NCI-H2227 (cell line): ENCODE results near the gene RC3H2.
"Not testable (repeated sequence)": the region's sequence is repeated elsewhere in the genome, so short reads cannot be mapped to it uniquely, and the experiment has no call there.

Source experiments
- DNase-seq: peaks from one replicate; lab custom pipeline; 2025; ENCODE audit not compliant: unreplicated experiment; lab: John Stamatoyannopoulos, UW

The RC3H2 gene

DNA sequence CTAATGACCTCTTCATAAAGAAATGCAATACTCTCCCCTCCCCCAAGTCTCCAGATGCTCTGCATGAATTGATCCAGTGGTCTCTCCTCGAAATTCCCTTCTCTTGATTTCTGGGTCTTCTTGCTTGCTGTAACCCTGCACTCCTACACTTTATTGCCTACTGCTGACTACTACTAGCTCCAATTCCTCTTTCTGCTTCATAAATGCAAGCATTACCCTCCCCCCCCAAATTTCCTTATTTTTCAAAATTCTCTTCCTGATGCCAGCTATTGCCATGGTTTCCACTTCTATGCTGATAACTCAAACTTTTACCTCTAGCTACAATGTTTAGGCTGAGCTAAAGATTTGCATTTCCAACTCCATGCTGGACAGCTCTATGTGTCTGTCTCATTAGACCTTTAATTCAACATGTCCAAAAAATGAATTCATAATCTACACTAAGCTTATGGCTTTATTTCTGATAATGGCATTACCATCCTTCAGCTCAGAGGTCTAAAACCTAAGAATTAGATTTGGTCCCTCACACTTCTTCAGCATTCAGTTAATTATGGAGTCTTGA lies 24.7 kb upstream of the RC3H2 start:
- DNase-seq = no peak

DNA sequence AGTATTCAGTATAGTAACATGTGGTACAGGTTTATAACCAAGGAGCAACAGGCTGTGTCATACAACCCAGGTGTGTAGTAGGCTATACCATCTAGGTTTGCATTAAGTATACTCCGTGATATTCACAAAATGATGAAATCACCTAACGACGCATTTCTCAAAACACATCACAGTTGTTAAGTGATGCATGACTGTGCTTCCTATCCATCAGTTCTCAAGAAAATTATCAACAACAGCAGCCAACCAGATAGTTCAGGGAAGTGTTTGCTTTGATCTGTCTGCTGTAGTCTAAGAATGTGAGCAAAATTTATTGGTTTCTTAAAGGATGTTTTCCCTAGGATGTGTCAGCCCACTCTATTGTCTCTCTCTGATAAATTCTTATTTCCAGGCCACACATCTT lies 18.8 kb upstream of the RC3H2 start:
- no peak for DNase-seq

DNA sequence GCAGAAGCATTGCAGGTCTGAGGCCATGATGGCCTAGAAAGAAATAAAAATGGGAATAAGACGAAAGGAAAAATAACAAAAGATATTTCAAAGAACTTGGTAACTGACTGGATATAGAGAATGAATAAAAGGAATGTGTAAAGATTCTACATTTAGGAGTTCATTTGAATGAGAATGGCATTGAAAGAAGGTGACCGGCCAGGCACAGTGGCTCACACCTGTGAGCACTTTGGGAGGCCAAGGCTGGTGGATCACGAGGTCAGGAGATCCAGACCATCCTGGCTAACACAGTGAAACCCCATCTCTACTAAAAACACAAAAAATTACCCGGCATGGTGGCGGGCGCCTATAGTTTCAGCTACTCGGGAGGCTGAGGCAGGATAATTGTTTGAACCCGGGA lies 17.6 kb upstream of the RC3H2 start:
- no peak for DNase-seq

DNA sequence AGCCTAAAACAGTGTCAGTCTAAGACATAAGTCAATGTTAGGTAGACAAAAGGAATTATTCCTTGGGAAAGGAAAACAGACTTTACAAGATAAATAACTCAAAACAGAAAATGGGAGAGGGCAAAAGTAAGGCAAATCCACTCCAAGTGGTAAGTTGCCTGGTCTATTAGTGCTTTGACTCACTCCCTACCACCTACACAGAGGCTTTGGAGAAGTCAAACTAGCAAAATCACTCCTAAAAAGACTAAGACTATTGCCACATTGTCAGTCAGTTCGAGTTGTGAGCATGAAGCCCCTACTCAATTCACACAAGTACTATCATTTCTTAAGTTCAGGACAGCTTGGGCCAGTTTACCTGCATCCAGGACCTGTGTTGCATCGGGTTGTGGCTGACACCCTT lies 13.2 kb upstream of the RC3H2 start:
- no peak for DNase-seq

DNA sequence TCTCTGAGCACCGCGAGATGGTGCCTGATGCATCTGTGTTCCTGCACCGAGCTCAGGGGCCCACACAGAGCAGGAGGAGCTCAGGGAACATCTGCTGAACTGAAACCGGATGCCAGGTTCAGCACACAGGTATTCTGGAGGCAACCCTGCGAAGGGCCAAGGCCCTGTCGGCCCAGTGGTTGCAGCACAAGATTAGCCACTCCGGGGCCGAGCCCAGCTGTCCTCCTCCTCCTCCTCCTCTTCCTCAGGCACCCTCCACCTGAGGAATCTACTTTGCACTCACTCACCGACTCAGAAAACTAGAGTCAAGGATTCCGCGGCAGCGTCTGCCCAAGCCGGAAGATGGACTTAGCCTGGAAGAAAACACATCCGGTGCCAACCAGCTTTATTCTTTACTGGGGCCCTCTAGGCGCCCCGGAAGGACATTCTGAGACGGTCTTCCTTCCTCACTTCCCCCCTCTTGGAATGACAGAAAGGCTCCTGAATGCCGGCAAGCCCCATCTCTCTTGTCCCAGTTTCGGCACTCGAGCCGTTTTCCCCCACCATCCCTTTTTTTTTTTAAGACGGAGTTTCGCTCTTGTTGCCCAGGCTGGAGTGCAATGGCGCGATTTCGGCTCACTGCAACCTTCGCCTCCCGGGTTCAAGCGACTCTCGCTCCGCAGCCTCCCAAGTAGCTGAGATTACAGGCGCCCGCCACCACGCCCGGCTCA lies 8.0 kb upstream of the RC3H2 start, which contains the start of gene ZBTB6:
Gene ZBTB6 (minus strand): TSS at position 360 of the 710 bp plus-strand sequence. CDS start 1,251 bp downstream, outside the sequence.
- peak; percentile 79 for DNase-seq

DNA sequence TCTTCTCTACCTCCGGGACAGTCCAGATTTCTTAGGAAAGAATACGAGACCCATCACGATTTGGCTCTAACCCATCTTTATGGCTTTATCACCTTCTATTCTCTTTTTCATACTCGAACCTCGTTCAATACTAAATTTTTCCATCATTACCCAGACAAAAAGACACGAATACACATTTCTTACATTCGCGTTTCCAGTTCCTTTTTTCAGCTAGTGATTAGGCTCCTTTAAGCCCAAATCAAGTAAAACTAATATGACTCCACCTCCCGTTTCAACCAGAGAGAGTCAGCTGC lies 7.5 kb upstream of the RC3H2 start:
- no peak for DNase-seq

DNA sequence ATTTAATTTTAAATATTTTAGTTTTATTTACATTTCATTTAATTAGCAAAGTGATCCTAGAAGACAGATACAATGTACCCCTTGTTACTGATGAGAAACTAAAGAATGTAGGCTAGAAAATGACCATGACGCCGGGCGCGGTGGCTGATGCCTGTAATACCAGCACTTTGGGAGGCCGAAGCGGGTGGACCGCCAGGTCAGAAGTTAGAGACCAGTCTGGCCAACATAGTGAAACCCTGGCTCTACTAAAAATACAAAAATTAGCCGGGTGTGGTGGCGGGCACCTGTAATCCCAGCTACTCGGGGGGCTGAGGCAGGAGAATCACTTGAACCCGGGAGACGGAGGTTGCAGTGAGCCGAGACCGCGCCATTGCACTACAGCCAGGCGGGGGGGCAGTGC lies 963 bp upstream of the RC3H2 start:
- not testable (repeated sequence) for DNase-seq

DNA sequence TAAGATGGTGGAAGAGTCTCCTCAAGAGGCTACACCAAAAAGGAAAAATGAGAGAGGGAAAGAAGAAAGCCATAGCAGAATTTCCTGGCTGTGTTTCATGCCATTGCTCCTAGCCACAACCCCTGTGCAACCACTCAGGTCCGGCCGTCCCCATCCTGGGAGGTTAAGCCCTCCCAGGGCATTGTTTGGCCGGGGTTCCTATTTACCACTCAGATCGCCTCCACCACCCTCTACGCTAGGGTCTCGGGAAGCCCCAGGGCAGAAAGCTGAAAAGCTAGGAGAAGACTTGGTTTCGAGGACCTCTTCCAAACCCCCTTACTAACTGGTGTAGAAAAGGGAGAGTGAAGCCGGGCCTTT lies 715 bp downstream of the RC3H2 start:
- peak; percentile 29 for DNase-seq

DNA sequence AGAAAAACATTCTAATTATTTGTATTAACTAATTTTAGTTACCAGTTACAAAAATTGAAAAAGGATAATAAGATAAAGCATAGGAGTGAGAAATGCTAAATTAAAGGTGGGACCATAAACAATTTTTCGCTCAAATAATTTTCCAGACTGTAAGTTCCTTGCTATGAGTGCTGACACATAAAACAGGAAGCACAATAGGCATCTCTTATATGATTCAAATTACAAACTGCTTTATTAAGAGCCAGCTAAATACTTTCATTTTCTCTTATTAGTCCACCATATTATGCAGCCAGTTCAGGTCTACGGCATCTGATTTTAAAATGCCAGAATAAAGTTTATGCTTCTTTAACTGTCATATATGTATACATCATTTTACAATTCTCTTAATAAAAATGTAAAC lies 4.4 kb downstream of the RC3H2 start:
- no peak for DNase-seq

DNA sequence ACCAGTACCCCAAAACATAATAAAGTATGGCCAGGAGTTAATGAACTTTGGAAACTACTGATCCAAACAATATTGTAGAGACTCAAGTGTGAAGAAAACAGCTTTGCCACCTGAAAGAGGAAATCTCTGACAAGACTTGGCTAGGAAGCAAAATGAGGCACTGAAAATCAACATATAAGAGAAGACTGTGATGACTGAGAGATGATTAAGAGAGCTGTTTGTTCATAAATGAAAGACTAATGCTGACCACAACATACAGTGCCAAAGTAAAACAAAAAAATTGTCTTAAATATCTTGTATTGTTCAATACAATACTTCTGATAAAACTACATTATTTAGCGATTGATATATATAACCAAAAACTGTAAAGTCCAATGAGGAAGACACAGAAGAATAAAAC lies 7.2 kb downstream of the RC3H2 start:
- no peak for DNase-seq

DNA sequence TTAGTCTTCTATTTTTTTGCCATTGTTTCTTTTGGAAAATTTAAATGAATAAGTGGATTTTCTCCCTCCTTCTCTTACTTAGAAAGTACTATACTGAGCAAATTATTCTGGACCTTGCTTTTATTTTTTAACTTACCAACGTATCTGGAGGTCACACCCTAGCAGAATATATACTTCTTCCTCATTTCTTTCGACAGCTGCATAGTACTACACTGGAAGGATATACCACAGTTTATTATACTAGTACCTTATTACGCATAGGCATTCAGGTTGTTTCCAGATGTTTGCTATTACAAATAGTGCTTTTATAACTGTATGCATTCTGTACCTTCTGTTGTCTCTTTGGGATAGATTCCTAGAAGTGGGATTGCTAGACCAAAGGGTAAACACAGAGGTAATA lies 16.7 kb downstream of the RC3H2 start:
- DNase-seq = no peak

DNA sequence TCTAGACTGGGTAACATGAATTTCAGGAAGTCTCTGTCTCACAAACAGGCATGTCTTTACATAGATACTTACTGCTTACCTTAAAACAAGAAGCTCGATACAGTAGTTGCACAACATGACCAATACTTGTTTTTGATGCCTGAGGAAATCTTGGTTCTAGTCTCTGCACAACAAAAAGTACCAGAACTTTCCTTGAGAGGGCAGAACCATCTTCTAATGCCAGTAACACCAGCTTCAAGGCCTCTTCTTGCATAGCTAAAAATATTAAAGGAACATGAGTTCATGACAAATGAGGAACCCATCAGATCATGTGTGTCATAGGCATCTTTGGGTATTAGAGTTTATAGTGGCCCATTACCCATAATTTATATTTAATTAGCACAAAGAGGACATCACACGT lies 22.0 kb downstream of the RC3H2 start:
- no peak for DNase-seq

DNA sequence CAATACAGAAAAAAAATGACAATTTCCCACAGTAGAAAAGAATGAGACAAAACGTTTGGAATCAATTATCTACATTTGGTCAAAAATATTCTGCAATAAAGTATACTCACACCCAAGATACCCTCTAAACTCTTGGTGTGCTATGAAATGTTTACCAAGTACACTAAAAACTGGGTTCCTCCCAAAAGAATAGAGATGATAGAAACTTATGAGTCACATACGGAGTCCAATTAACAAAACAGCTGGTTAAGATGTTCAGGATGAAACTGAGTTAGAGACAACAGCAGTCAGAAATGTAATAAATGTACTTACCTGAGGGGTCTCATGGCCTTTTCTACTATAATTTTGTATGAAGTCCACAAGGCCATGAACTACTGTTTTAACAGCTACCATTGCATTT lies 25.7 kb downstream of the RC3H2 start:
- no peak for DNase-seq

DNA sequence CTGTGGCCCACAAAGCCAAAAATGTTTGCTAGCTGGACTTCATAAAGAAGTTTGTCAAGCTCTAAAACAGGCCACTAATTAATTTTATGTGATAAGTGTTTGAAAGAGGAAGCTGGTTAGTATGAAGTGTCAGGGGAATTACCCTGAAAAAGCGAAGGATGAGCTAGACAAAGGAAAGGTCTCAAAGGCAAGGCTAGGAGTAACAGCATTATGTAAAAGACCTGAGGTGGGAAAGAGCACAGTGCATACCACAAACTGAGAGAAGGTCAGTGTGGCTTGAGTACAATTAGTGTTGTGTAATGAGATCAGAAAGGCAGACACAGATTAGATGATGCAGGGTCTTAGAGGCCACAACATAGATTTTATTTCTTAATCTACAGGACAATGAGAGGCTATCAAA lies 29.6 kb downstream of the RC3H2 start:
- no peak for DNase-seq

DNA sequence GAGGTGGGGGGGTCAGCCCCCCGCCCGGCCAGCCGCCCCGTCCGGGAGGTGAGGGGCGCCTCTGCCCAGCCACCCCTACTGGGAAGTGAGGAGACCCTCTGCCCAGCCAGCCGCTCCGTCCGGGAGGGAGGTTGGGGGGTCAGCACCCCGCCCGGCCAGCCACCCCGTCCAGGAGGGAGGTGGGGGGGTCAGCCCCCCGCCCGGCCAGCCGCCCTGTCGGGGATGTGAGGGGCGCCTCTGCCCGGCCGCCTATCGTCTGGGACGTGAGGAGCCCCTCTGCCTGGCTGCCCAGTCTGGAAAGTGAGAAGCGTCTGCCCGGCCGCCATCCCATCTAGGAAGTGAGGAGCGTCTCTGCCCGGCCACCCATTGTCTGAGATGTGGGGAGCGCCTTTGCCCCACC lies 37.9 kb downstream of the RC3H2 start:
- DNase-seq = not testable (repeated sequence)

DNA sequence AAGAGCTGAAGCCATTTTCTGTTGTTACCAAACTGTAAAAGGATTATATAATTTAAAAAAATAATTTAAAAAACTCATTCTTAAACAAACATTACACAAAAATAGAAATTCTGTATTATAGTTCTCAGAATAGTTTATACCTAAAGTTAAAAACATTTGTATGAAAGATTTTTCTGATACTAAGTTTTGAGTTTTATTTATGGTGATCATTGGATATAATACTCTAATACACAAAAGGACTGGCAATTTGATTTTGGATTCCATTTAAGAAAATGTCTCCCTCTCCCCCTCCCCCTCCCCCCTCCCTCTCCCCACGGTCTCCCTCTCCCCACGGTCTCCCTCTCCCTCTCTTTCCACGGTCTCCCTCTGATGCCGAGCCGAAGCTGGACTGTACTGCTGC lies 39.1 kb downstream of the RC3H2 start:
- no peak for DNase-seq

DNA sequence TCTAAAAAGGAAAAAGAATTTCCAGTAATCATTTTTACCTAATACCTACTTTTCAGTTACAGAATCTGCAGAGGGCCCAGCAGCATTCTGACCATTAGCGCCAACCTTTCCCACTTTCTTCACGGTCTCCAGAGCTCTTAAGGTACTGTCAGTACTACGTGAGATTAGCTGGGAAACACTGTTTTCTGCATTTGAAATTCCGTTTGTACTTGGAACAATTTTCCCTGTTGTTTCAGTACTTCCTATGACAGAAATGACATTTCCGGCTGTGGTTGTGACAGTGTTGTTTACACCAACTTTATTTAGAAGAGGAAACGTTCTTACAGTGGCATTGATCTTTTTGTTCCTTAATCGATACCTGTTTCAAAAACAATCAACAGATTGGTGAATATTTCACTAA lies 39.9 kb downstream of the RC3H2 start:
- no peak for DNase-seq

DNA sequence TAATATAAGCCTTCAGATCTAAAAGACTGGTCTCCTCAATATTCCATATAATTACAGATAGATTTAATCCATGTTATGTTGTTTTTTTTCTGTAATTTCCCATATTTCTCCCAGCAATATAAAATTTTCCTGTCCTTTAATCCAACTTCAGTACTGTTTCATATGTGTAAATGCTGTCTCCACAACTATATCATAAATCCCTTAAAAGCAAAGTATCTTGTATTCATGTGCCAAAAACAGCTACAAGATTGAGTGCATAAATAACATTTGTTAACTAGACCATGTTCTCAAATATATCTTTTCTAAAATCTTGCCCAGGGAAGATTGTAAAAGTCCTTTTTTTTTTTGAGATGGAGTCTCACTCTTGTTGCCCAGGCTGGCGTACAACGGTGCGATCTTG lies 41.8 kb downstream of the RC3H2 start:
- no peak for DNase-seq

DNA sequence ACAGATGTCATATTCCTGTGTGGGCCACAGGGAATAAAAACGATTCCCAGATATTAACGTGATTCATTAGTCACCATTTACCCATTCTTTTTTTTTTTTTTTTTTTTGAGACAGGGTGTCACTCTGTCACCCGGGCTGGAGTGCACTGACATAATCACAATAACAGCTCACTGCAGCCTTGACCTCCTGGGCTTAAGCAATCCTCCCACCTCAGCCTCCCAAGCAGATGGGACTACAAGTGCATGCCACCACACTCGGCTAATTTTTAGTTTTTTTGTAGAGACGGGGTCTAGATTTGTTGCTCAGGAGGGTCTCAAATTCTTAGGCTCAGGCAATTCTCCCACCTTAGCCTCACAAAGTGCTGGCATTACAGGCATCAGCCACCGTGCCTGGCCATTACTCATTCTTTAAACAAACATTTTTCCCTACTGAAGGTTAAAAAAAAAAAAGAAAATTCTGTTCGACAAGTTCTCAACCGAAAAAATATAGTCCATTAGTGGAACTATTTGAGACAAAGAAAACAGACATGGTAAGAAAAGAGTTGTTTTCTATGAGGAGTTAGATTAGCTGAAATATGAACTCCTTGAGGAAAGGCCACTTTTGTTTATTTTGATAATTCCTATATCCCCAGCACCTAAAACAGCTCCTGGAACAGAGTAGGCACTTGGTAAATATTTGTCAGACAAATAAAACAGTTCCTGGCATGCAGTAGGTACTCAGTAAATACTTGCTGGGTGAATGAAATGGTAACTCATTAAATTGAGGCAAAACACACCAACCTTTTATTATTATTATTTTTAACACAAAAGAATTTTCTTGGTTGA lies 44.6 kb downstream of the RC3H2 start:
- DNase-seq = no peak

DNA sequence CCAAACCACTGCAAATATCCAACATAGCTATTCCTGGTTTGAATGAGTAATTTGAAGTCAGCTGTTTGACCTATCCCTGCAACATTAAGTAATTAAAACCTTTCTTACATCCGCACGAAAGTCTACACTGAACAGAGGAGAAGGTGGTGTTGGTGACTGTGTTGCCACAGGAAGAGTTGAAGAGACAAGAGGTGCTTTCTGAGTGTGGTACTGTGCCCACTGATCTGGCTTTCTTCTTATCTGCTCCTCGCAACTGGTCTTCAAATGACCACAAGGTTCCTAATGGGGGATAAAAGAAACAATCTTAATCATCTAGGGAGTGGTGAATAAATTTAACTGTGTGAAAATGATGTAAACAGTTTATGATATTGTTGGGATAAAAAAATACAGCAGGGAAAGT lies 47.3 kb downstream of the RC3H2 start:
- DNase-seq = no peak

DNA sequence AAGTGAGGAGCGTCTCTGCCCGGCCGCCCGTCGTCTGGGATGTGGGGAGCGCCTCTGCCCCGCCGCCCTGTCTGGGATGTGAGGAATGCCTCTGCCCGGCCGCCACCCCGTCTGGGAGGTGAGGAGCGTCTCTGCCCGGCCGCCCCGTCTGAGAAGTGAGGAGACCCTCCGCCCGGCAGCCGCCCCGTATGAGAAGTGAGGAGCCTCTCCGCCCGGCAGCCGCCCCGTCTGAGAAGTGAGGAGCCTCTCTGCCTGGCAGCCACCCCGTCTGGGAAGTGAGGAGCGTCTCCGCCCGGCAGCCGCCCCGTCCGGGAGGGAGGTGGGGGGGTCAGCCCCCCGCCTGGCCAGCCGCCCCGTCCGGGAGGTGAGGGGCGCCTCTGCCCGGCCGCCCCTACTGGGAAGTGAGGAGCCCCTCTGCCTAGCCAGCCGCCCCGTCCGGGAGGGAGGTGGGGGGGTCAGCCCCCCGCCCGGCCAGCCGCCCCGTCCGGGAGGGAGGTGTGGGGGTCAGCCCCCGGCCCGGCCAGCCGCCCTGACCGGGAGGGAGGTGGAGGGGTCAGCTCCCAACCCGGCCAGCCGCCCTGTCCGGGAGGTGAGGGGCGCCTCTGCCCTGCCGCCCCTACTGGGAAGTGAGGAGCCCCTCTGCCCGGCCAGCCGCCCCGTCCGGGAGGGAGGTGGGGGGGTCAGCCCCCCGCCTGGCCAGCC lies 52.9 kb downstream of the RC3H2 start:
- DNase-seq = not testable (repeated sequence)
